Measurements from ENCODE around the gene CAD. TPM values are rescaled to one million over a fixed set of nuclear protein-coding genes. Genes with fewer than 3 reads are reported as not detected.

CAD gene
- total RNA-seq, 2 donors from 2014 or later = 120 to 127 TPM

DNA sequence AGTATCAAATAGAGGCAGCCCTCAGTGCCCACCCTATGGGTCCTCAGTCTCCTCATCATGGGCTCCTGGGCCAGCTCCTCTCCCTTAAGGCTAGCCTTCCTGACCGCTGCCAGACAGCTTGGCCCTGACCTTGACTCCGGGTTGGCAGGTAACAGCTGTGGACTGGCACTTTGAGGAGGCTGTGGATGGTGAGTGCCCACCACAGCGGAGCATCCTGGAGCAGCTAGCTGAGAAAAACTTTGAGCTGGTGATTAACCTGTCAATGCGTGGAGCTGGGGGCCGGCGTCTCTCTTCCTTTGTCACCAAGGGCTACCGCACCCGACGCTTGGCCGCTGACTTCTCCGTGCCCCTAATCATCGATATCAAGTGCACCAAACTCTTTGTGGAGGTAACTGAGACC lies 19.0 kb downstream of the CAD start:
- DNase-seq = no peak
- peaks cover 94% of the 10 kb centered on the region for H3K36me3 Mint-ChIP-seq (ENCODE audit: low read depth)
- WGBS, 2 experiments (ENCODE audit: insufficient coverage in 1 of 2, insufficient read length in 1 of 2) = 95 to 97% methylated on average over 11 to 12 of the region's 12 CpGs
- no peak overlapping the region for H3K4me3 Mint-ChIP-seq
- H3K27ac Mint-ChIP-seq = no peak overlapping the region
- Histone ChIP-seq H3K27me3 (ENCODE audit: control insufficient read depth, insufficient read depth, low read length, poor library complexity, severe bottlenecking) (no peaks in the 10 kb centered on the region), H3K4me3 (ENCODE audit: low read length) (no peak overlapping the region), H3K9ac (ENCODE audit: extremely low read depth, low read length, poor library complexity, severe bottlenecking) (no peak overlapping the region), H3K4me1 (ENCODE audit: control insufficient read depth, insufficient read depth, low read length) (no peaks in the 10 kb centered on the region), H3K9me3 (ENCODE audit: control insufficient read depth, low read length) (no peaks in the 10 kb centered on the region), H3K27ac (ENCODE audit: low read depth, low read length) (no peak overlapping the region), H3K36me3 (ENCODE audit: control insufficient read depth, insufficient read depth, low read length) (peaks cover 94% of the 10 kb centered on the region)
- no peaks in the 10 kb centered on the region for H3K9me3 Mint-ChIP-seq
- no peaks in the 10 kb centered on the region for H3K4me1 Mint-ChIP-seq
- H3K27me3 Mint-ChIP-seq (ENCODE audit: insufficient read depth) = no peaks in the 10 kb centered on the region
- TF ChIP-seq, protein P1, sequence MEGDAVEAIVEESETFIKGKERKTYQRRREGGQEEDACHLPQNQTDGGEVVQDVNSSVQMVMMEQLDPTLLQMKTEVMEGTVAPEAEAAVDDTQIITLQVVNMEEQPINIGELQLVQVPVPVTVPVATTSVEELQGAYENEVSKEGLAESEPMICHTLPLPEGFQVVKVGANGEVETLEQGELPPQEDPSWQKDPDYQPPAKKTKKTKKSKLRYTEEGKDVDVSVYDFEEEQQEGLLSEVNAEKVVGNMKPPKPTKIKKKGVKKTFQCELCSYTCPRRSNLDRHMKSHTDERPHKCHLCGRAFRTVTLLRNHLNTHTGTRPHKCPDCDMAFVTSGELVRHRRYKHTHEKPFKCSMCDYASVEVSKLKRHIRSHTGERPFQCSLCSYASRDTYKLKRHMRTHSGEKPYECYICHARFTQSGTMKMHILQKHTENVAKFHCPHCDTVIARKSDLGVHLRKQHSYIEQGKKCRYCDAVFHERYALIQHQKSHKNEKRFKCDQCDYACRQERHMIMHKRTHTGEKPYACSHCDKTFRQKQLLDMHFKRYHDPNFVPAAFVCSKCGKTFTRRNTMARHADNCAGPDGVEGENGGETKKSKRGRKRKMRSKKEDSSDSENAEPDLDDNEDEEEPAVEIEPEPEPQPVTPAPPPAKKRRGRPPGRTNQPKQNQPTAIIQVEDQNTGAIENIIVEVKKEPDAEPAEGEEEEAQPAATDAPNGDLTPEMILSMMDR (conservative IDR thresholded peaks at IDR 0.05) = no peak

DNA sequence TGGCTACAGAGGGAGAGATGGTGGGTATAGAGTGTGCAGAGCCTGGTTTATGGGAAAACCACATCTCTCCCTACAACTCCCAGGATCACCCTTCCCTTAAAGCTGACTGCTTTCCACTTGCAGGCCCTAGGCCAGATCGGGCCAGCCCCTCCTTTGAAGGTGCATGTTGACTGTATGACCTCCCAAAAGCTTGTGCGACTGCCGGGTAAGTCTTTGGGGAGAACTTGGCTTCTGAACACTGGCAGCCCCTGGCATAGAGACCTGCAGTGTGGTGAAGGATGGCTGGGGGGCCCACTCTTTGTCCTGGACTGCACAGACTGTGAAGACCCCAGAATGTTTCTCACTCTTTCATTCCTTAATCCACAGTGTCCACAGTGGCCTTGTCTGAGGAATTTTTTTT lies 19.5 kb downstream of the CAD start:
- Histone ChIP-seq H3K36me3 (ENCODE audit: control insufficient read depth, insufficient read depth, low read length) (peaks cover 95% of the 10 kb centered on the region), H3K27ac (ENCODE audit: low read depth, low read length) (no peak overlapping the region), H3K9me3 (ENCODE audit: control insufficient read depth, low read length) (no peaks in the 10 kb centered on the region), H3K4me3 (ENCODE audit: low read length) (no peak overlapping the region), H3K4me1 (ENCODE audit: control insufficient read depth, insufficient read depth, low read length) (no peaks in the 10 kb centered on the region), H3K27me3 (ENCODE audit: control insufficient read depth, insufficient read depth, low read length, poor library complexity, severe bottlenecking) (no peaks in the 10 kb centered on the region), H3K9ac (ENCODE audit: extremely low read depth, low read length, poor library complexity, severe bottlenecking) (no peak overlapping the region)
- TF ChIP-seq, protein P1 (conservative IDR thresholded peaks at IDR 0.05) = no peak
- peaks cover 94% of the 10 kb centered on the region for H3K36me3 Mint-ChIP-seq (ENCODE audit: low read depth)
- no peaks in the 10 kb centered on the region for H3K9me3 Mint-ChIP-seq
- no peak overlapping the region for H3K27ac Mint-ChIP-seq
- H3K27me3 Mint-ChIP-seq (ENCODE audit: insufficient read depth) = no peaks in the 10 kb centered on the region
- DNase-seq = no peak
- H3K4me1 Mint-ChIP-seq = no peaks in the 10 kb centered on the region
- H3K4me3 Mint-ChIP-seq = no peak overlapping the region
- WGBS, 2 experiments (ENCODE audit: insufficient coverage in 1 of 2, insufficient read length in 1 of 2) = 92 to 94% methylated on average over 3 of the region's 3 CpGs

DNA sequence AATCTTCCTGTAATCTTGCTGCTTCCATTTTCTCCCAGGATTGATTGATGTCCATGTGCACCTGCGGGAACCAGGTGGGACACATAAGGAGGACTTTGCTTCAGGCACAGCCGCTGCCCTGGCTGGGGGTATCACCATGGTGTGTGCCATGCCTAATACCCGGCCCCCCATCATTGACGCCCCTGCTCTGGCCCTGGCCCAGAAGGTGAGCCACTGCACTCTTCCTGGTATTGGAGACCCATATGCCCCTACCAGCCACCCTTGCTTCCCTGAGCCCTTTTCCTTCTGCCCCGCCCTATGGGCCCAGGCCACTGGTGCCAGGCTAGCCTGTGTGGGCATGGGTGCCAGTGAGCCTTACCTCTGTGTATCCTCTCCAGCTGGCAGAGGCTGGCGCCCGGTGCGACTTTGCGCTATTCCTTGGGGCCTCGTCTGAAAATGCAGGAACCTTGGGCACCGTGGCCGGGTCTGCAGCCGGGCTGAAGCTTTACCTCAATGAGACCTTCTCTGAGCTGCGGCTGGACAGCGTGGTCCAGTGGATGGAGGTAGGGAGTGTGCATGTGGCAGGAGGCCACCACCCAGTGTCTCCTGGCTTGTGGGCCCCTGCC lies 20.3 kb downstream of the CAD start:
- WGBS, 2 experiments (ENCODE audit: insufficient coverage in 1 of 2, insufficient read length in 1 of 2) = 97 to 99% methylated on average over 12 to 15 of the region's 15 CpGs
- H3K36me3 Mint-ChIP-seq (ENCODE audit: low read depth) = peaks cover 94% of the 10 kb centered on the region
- H3K4me1 Mint-ChIP-seq = no peaks in the 10 kb centered on the region

More for the DNA sequence above, 20.3 kb downstream of the CAD start:
- no peaks in the 10 kb centered on the region for H3K9me3 Mint-ChIP-seq
- no peaks in the 10 kb centered on the region for H3K4me1 ChIP-seq (ENCODE audit: control insufficient read depth, insufficient read depth, low read length)
- no peaks in the 10 kb centered on the region for H3K27me3 Mint-ChIP-seq (ENCODE audit: insufficient read depth)
- H3K9ac ChIP-seq (ENCODE audit: extremely low read depth, low read length, poor library complexity, severe bottlenecking) = no peak overlapping the region
- DNase-seq = no peak
- no peak overlapping the region for H3K4me3 ChIP-seq (ENCODE audit: low read length)
- H3K27me3 ChIP-seq (ENCODE audit: control insufficient read depth, insufficient read depth, low read length, poor library complexity, severe bottlenecking) = no peaks in the 10 kb centered on the region
- H3K36me3 ChIP-seq (ENCODE audit: control insufficient read depth, insufficient read depth, low read length) = peaks cover 94% of the 10 kb centered on the region
- TF ChIP-seq, protein P1 (conservative IDR thresholded peaks at IDR 0.05) = no peak
- H3K9me3 ChIP-seq (ENCODE audit: control insufficient read depth, low read length) = no peaks in the 10 kb centered on the region
- H3K4me3 Mint-ChIP-seq = no peak overlapping the region
- H3K27ac Mint-ChIP-seq = no peak overlapping the region
- H3K27ac ChIP-seq (ENCODE audit: low read depth, low read length) = no peak overlapping the region

Measured in endodermal cell (in vitro differentiated cells).